Activated T-cell treated with anti-CD3 and anti-CD28 coated beads, Interleukin-2, amount 50 U/mL, for 4 hours (primary cell): Measurements from ENCODE around the gene OVCH1. TPM values are rescaled to one million over a fixed set of nuclear protein-coding genes. Genes with fewer than 3 reads are reported as not detected.
"Not testable (repeated sequence)": the region's sequence is repeated elsewhere in the genome, so short reads cannot be mapped to it uniquely, and the experiment has no call there.

Experiments
- ATAC-seq, 2 donors: fragments of 200-7000 bp; cut with Tn5 transposase; one replicate each; pipeline ENCODE4 v1.10.0; 2021
- DNase-seq: peaks from one replicate; pipeline ENCODE4 v3.0.0-alpha.2; 2020
- H3K27me3 Mint-ChIP-seq: one replicate; pipeline ENCODE4 v1.8.0; 2021; ENCODE audit warnings: low read depth, mixed read lengths
- H3K36me3 Mint-ChIP-seq: one replicate; pipeline ENCODE4 v1.8.0; 2022; ENCODE audit warnings: mixed read lengths; ENCODE audit not compliant: insufficient read depth
- H3K4me1 Mint-ChIP-seq: one replicate; pipeline ENCODE4 v1.8.0; 2021; ENCODE audit warnings: low read depth, mixed read lengths
- H3K4me3 Mint-ChIP-seq: one replicate; pipeline ENCODE4 v1.8.0; 2021; ENCODE audit warnings: mild to moderate bottlenecking, moderate library complexity, mixed read lengths
- H3K9me3 Mint-ChIP-seq: one replicate; pipeline ENCODE4 v1.8.0; 2021; ENCODE audit warnings: mixed read lengths
- total RNA-seq, 3 donors: library from RNA; stranded (reverse); gene quantifications; one replicate each; pipeline ENCODE4 v1.2.1, GENCODE V29; 2021

OVCH1 gene
- total RNA-seq, 3 donors from 2014 or later, result not detected

DNA sequence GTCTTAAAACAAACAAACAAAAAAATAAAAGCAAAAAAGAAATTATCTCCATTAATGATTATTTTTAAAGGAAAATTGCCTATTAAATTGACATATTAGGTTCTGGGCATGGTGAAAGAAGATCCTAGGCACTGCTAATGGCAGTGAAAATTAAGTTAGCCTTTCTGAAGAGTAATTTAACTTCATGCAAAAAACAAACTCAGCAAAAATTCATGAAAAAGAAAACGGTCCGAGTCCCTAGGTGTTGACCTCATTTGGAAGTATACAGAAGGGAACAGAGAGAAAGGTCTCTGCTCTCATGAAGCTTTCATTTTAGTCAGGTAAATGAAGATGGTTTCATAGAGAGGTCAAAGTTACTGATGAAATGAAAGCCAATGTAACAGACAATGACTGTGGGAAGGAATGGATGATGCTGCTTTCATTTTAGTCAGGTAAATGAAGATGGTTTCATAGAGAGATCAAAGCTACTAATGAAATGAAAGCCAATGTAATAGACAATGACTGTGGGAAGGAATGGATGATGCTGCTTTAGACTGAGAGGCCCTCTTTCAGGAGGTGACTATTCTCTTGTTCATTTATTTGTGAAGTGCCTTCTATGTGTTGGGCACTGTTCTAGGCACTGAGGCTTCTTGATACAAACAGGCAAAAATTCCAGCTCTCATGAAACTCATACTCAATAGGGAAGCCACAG is 50.1 kb downstream of the OVCH1 start:
- H3K27me3 Mint-ChIP-seq, result peaks cover 7% of the 10 kb centered on the region
- no peaks in the 10 kb centered on the region for H3K36me3 Mint-ChIP-seq
- H3K9me3 Mint-ChIP-seq, result no peaks in the 10 kb centered on the region
- no peaks in the 10 kb centered on the region for H3K4me1 Mint-ChIP-seq
- no peak for DNase-seq
- H3K4me3 Mint-ChIP-seq, result no peak overlapping the region
- ATAC-seq, result peak; percentile 50 to 62

DNA sequence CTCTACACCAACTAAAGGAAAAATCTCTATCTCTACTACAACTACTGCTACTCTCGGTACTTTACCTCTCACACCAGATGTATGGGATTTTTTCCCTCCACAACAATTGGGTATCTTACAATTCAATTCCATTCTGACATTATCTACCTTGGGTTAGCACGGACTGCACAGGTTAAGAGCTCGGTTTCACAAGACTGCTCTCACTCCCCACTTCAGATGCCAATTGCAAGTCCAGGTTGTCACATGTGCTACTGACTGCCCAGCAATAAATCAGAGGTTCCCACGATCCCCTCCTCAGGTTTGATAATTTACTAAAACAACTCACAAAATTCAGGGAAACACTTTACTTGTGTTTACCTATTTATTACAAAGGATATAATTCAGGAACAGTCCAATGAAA is 58.0 kb downstream of the OVCH1 start:
- peaks cover 14% of the 10 kb centered on the region for H3K27me3 Mint-ChIP-seq
- no peaks in the 10 kb centered on the region for H3K36me3 Mint-ChIP-seq
- peaks cover 3% of the 10 kb centered on the region for H3K9me3 Mint-ChIP-seq
- DNase-seq (no peak), ATAC-seq (no peak)
- H3K4me3 Mint-ChIP-seq, result no peak overlapping the region
- no peaks in the 10 kb centered on the region for H3K4me1 Mint-ChIP-seq

GRCh38 chr12:29438752-29439408 is 58.6 kb downstream of the OVCH1 start:
- no peak for DNase-seq
- Mint-ChIP-seq H3K27me3 (peaks cover 14% of the 10 kb centered on the region), H3K4me3 (no peak overlapping the region), H3K36me3 (no peaks in the 10 kb centered on the region), H3K9me3 (peaks cover 3% of the 10 kb centered on the region), H3K4me1 (no peaks in the 10 kb centered on the region)
- no peak for ATAC-seq

DNA sequence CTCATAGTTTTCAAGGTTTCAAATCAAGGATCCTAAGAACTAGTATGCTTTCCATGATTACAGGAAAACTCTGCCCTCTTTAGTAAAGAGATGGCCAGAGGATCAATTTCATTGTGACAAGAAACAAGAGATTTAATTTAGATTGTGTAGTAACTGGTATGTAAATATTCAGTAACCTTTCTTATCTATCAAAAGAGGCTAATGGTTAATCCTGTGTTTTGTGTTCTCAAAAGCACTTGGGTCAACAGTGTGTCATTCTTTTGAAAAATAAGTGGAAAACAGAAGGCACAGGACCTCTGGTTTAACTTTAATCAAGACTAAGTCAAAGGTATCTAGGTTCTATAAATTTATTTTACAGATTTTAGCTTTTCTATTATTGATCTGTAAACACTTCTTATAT is 59.9 kb downstream of the OVCH1 start:
- ATAC-seq (no peak), DNase-seq (no peak)
- Mint-ChIP-seq H3K4me3 (no peak overlapping the region), H3K4me1 (no peaks in the 10 kb centered on the region), H3K36me3 (no peaks in the 10 kb centered on the region), H3K27me3 (peaks cover 16% of the 10 kb centered on the region), H3K9me3 (peaks cover 3% of the 10 kb centered on the region)

DNA sequence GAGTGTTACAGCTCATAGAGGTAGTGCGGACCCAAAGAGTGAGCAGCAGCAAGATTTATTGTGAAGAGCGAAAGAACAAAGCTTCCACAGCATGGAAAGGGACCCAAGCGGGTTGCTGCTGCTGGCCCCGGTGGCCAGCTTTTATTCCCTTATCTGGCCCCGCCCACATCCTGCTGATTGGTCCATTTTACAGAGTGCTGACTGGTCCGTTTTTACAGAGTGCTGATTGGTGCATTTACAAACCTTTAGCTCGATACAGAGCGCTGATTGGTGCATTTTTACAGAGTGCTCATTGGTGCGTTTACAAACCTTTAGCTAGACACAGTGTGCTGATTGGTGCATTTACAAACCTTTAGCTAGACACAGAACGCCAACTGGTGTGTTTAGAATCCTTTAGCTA is 60.7 kb downstream of the OVCH1 start:
- not testable (repeated sequence) for H3K36me3 Mint-ChIP-seq

GRCh38 chr12:29431513-29431912 is 66.0 kb downstream of the OVCH1 start:
- H3K4me3 Mint-ChIP-seq, result no peak overlapping the region
- no peaks in the 10 kb centered on the region for H3K36me3 Mint-ChIP-seq
- H3K4me1 Mint-ChIP-seq, result peaks cover 3% of the 10 kb centered on the region
- ATAC-seq, result no peak
- DNase-seq, result no peak
- H3K9me3 Mint-ChIP-seq, result peaks cover 1% of the 10 kb centered on the region
- peaks cover 7% of the 10 kb centered on the region for H3K27me3 Mint-ChIP-seq

More for the DNA sequence above, 60.7 kb downstream of the OVCH1 start:
- H3K27me3 Mint-ChIP-seq, result peaks cover 19% of the 10 kb centered on the region
- not testable (repeated sequence) for ATAC-seq, H3K4me1 Mint-ChIP-seq, H3K9me3 Mint-ChIP-seq, DNase-seq, H3K4me3 Mint-ChIP-seq

DNA sequence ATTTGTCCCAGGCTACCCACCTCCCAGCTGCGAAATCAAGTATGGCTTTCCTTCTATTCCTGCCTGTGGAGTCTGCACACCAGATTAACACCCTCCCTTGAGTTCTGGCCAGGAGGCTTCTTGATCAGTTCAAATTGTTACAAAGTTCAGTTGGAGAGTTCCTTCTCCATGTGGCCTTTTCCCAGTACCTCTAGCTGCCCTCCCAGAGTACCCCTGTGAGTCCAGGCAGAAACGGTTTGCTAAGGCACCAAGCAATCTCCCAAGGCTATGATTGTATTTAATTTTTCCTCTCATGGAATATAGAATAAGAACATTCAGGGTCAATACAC is 66.8 kb downstream of the OVCH1 start:
- H3K36me3 Mint-ChIP-seq, result no peaks in the 10 kb centered on the region
- DNase-seq (no peak), ATAC-seq (no peak)
- peaks cover 3% of the 10 kb centered on the region for H3K4me1 Mint-ChIP-seq
- peaks cover 7% of the 10 kb centered on the region for H3K27me3 Mint-ChIP-seq
- no peak overlapping the region for H3K4me3 Mint-ChIP-seq
- no peaks in the 10 kb centered on the region for H3K9me3 Mint-ChIP-seq

DNA sequence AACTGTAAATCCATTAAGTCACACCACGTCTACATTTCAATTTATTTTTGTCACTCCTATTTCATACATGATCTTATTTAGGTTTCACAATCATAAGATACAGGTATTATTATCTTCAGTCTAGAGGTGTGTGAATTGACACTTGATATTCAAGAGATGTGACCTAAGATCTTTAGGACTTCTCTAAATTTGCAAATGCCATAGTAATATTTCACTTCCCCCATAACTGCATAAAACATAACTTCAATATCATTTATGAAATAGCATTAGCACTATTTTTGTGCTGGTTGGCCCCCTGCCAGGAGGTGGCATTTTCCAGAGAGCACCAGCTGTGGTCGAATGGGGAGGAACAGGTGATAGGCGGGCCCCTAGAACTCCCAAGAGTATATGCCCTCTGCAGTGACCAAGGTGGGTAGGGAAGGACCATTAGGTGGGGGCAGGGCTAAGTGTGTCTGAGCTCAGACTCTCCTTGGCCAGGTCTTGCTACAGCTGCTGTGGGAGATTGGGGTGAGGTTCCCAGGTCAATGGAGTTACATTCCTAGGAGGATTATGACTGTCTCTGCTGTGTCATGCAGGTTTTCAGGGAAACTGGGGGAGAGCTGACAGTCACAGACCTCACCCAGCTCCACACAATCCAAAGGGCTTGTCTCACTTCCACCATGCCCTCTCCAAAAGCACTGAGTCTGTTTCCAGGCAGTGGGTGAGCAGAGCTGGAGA is 67.3 kb downstream of the OVCH1 start:
- ATAC-seq, result no peak

GRCh38 chr12:29428633-29429032 is 68.9 kb downstream of the OVCH1 start:
- Mint-ChIP-seq H3K9me3 (no peaks in the 10 kb centered on the region), H3K4me1 (peaks cover 3% of the 10 kb centered on the region), H3K4me3 (no peak overlapping the region), H3K27me3 (peaks cover 5% of the 10 kb centered on the region), H3K36me3 (no peaks in the 10 kb centered on the region)
- ATAC-seq (peak; percentile 41 to 51), DNase-seq (no peak)

More for the DNA sequence above, 67.3 kb downstream of the OVCH1 start:
- Mint-ChIP-seq H3K27me3 (peaks cover 5% of the 10 kb centered on the region), H3K9me3 (no peaks in the 10 kb centered on the region), H3K4me3 (no peak overlapping the region), H3K4me1 (peaks cover 3% of the 10 kb centered on the region), H3K36me3 (no peaks in the 10 kb centered on the region)
- DNase-seq, result no peak

GRCh38 chr12:29427964-29428363 is 69.5 kb downstream of the OVCH1 start:
- Mint-ChIP-seq H3K9me3 (no peaks in the 10 kb centered on the region), H3K36me3 (no peaks in the 10 kb centered on the region), H3K4me3 (no peak overlapping the region), H3K27me3 (peaks cover 9% of the 10 kb centered on the region), H3K4me1 (peaks cover 3% of the 10 kb centered on the region)
- ATAC-seq (no peak), DNase-seq (no peak)

DNA sequence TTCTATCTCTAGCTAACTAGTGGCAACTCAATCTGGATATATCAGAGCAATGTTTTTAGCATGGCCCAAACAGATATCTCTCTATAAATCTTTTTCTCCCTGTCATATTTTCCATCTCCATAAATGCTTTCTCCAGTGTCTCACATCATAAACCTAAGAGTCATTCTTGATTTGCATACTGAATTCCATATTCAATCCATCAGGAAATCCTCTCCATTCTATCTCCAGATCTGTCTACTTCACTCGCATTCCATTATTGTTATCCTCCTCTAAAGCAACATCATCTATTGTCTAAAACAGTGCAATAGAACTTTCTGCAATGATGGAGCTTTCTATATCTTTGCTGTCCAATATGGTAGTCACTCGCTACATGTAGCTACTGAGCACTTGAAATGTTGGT is 71.0 kb downstream of the OVCH1 start:
- peaks cover 3% of the 10 kb centered on the region for H3K4me1 Mint-ChIP-seq
- DNase-seq (no peak), ATAC-seq (no peak)
- no peak overlapping the region for H3K4me3 Mint-ChIP-seq
- no peaks in the 10 kb centered on the region for H3K9me3 Mint-ChIP-seq
- peaks cover 9% of the 10 kb centered on the region for H3K27me3 Mint-ChIP-seq
- H3K36me3 Mint-ChIP-seq, result no peaks in the 10 kb centered on the region

DNA sequence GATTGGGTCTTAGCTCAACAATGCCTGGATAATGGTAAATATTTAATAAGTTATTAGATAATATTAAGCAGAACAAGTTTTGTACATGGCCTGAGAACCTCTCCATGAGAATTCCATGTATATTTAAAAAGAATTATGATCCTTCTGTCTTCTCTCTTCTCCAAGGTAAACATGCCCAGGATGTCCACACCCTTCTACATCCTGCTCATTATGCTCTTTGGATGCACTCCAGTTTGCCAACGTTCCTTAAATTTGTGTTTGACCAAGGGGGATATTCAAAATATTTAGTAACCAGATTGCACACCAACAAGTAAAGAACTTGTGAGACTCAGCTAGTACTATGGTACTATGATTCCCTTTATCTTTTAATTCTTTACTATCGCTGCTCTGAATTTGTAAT is 71.8 kb downstream of the OVCH1 start:
- no peak overlapping the region for H3K4me3 Mint-ChIP-seq
- H3K9me3 Mint-ChIP-seq, result no peaks in the 10 kb centered on the region
- no peak for DNase-seq
- H3K36me3 Mint-ChIP-seq, result no peaks in the 10 kb centered on the region
- peaks cover 11% of the 10 kb centered on the region for H3K27me3 Mint-ChIP-seq
- H3K4me1 Mint-ChIP-seq, result peaks cover 3% of the 10 kb centered on the region
- ATAC-seq, result no peak

DNA sequence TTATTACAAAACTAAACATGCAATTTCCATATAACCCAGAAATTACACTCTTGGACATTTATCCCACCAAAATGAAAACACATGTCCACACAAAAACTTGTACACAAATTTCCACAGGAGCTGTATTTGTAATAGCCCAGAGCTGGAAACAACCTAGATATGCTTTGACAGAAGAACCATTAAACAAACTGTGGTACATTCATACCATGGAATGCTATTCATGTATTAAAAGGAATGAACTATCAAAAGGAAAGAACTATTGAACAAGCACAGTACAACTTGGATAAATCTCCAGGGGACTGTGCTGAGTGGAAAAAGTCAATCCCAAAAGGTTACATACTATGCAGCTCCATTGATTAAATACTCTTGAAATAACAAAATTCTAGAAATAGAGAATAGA is 80.7 kb downstream of the OVCH1 start:
- H3K4me3 Mint-ChIP-seq, result no peak overlapping the region
- no peaks in the 10 kb centered on the region for H3K4me1 Mint-ChIP-seq
- no peaks in the 10 kb centered on the region for H3K36me3 Mint-ChIP-seq
- peaks cover 29% of the 10 kb centered on the region for H3K27me3 Mint-ChIP-seq
- H3K9me3 Mint-ChIP-seq, result no peaks in the 10 kb centered on the region
- ATAC-seq, result no peak
- no peak for DNase-seq

DNA sequence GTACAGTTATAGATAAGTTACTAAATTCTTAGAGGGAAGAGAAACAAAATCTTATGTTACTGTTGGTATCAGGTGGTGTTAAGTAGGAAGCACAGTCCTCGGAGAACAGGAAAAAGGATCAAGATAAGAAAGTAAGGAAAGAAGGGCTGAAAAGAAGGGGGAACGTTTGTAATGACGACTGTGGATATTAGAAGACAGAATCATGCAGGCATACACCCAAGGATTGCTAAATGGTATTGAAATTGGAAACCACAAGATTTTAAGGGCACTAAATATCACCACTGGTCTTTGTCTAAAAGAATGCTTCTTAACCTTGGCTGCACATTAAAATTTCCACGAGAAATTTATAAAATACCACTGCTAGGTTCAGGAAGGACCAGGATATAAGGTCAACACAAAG is 82.4 kb downstream of the OVCH1 start:
- Mint-ChIP-seq H3K4me1 (no peaks in the 10 kb centered on the region), H3K4me3 (no peak overlapping the region), H3K9me3 (no peaks in the 10 kb centered on the region), H3K27me3 (peaks cover 27% of the 10 kb centered on the region), H3K36me3 (no peaks in the 10 kb centered on the region)
- no peak for DNase-seq
- no peak for ATAC-seq

- Mint-ChIP-seq H3K4me3 (no peak overlapping the region), H3K9me3 (no peaks in the 10 kb centered on the region), H3K36me3 (no peaks in the 10 kb centered on the region), H3K4me1 (no peaks in the 10 kb centered on the region), H3K27me3 (peaks cover 27% of the 10 kb centered on the region)
- DNase-seq (no peak), ATAC-seq (no peak)
Observed at GRCh38 chr12:29414368-29414767, 83.1 kb downstream of the OVCH1 start.
